ENCODE results near the gene FANCL.
"Not testable (repeated sequence)": the region's sequence is repeated elsewhere in the genome, so short reads cannot be mapped to it uniquely, and the experiment has no call there.

The FANCL gene

DNA sequence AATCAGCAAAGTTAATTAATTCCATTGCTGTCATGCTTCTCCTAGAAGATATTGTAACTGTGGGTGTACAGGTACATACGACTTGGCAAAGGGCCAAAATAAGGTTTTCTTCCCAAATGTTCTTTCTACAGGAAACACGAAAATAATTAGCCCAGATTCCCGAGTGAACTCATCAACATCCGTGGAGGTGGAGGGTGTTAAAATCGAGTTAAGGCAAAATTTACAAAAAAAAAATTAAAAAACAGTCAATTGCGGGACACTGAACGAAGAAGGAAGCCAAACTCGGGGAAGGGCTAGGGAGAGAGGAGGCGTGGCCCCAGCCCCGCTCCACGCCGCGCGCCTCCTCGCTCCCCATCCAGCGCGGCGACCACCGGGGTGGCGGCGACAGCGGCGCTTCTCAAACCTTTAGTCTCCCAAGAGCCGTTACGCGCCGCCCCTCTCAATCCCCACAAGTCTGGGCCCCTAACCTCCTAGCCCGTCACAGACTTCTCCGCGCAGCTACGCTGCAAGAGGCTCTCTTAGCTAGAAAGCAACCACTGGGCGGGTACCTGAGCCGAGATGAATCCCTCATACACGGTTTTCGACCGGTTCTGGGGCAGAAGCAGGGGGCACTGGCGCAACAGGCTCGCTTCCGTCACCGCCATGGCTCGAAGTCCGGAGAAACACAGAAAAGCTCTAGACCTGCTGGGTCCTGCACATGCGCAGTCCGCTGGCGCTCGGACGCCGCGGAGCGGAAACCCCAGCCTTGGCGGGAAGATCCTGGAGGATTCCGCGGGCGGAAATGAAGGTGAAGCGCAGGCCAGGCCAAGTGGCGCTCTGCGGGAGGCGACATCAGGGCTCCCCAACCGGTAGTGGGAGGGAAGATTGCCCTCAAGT lies at the start of gene FANCL:
Gene FANCL (minus strand): TSS at position 656 of the 876 bp plus-strand sequence. CDS start 12 bp downstream, at position 644.
- DNase-seq, result peak; percentile 94

DNA sequence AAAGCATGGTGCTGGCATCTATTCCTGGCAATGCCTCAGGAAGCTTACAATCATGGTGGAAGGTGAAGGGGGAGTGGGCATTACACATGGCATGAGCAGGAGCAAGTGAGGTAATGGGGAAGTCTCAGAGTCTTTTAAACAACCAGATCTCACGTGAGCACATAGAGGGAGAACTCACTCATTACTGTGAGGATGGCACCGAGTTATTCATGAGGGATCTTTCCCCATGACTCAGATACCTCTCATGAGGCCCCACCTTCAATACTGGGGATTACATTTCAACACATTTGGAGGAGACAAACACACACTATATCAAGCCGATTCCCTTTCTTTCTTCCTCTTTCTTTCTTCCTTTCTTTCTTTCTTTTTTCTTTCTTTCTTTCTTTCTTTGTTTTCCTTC lies 47.9 kb upstream of the FANCL start:
- DNase-seq, result no peak

DNA sequence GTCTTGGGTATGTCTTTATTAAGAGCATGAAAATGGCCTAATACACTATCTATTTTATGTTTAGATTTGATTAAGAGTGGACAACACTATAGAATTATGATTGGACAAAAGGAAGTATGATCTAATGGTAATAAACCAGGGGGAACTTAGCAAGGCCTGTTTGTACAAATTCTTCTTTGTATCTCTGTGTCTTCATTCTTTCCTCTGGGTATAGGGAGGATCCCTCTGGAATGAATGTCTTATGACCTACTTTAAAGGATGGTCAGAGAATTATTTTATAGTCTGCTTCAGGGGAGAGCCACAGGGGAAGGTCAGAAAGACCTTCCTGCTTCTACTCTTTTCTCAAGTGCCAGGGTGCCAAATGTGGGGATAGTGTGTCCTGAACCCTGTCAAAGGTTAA lies 42.8 kb upstream of the FANCL start:
- DNase-seq, result no peak

DNA sequence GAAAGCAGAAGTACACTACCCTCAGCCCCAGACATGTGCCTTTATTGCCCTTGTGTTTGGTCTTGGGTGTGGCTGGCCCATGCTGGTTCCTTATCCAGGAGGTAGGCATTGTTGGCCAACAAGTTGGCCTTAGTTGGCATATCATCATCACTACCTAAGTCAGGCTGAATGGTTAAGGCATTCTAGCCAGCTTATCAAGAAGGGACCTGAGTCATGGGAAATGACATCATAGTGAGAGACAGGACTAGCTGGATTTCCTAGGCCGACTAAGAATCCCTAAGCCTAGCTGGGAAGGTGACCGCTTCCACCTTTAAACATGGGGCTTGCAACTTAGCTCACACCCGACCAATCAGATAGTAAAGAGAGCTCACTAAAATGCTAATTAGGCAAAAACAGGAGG lies 34.0 kb upstream of the FANCL start:
- not testable (repeated sequence) for DNase-seq

DNA sequence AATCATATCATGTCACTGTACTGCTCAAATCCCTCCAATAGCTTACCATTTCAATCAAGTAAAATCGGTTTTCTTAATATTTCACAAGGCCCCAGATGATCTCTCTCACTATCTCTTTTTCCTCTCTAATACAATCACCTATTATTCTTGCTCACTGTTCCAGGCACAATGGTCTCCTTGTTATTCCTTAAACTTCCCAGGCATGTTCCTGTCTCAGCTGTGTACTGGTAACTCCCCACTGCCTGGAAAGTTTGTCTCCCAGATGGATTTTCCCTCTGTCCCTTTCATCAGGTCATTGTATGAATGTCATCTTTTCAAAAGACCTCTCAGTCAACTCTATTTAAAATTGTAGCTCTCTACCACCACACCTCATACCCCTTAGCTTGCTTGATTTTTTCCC lies 30.7 kb upstream of the FANCL start:
- no peak for DNase-seq

DNA sequence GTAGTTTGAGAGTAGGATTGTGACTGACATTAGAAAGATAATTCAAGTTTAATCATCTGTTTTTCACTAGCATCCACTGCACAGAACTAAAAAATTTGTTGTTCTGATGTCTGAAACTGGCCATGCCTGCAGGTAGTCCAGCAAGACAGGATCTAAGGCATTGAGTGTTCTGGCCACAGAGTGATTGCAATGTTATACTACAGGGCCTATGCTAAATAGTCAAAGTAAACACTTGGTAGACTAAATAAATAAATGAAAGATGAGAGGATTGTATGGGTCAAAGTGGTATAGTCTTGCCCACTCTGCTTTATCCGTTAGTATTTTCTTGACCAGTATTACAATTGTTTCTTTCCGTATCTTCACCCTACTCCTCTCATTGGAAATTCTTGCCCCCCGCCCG lies 27.6 kb upstream of the FANCL start:
- no peak for DNase-seq

DNA sequence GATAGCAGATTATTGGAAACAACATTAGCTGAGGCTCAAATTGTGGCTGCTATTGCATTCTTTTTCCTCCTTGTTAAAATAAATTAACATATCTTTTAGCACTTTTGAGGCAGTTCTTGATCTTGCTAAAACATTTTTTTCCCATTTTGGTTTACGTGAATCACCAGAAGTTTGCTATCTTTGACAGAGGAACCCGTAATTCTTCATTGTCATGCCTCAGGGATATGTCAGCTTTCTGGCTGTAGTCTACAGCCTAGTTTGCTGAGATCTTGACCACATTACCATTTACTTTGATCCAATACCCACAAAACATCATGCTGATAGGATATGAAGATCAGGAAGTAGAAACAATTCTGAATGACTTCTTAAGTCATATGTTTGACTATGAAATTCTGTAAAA lies 25.1 kb upstream of the FANCL start:
- DNase-seq, result no peak

DNA sequence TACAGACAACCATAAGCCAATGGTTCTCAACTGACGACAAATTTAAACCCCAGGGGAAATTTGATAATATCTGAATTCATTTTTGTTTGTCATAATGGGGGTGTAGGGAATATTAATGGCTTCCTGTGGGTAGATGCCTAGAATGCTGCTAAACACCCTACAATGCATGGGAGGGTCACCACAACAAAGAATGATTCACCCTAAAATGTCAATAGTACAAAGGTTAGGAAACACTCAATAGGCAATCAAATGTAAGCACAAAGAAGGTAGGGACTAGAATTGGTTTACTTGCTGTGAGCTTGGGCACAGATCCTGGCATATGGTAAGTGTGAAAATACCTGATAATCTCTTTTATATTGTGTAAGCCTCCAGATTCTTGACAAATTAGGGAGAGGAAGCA lies 20.1 kb upstream of the FANCL start:
- DNase-seq, result no peak

DNA sequence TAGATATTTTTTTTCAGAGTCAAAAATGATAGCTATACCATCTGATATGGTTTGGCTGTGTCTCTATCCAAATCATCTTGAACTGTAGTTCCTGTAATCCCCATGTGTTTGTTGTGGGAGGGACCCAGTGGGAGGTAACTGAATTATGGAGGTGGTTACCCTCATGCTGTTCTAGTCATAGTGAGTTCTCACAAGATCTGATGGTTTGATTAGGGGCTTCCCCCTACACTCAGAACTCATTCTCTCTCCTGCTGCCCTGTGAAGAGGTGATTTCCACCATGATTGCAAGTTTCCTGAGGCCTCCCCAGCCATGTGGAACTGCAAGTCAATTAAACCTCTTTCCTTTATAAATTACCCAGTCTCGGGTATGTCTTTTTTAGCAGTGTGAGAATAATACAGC lies 17.3 kb upstream of the FANCL start:
- DNase-seq, result not testable (repeated sequence)

DNA sequence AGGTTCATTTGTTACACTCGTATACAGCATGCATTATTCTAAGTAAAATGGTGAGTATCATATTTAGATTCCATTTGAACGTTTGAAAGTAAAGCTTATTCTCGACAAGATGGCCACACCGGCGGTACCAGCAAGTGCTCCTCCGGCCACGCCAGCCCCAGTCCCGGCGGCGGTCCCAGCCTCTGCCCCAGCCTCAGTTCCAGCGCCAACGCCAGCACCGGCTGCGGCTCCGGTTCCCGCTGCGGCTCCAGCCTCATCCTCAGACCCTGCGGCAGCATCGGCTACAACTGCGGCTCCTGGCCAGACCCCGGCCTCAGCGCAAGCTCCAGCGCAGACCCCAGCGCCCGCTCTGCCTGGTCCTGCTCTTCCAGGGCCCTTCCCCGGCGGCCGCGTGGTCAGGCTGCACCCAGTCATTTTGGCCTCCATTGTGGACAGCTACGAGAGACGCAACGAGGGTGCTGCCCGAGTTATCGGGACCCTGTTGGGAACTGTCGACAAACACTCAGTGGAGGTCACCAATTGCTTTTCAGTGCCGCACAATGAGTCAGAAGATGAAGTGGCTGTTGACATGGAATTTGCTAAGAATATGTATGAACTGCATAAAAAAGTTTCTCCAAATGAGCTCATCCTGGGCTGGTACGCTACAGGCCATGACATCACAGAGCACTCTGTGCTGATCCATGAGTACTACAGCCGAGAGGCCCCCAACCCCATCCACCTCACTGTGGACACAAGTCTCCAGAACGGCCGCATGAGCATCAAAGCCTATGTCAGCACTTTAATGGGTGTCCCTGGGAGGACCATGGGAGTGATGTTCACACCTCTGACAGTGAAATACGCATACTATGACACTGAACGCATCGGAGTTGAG lies 10.4 kb upstream of the FANCL start:
- not testable (repeated sequence) for DNase-seq

DNA sequence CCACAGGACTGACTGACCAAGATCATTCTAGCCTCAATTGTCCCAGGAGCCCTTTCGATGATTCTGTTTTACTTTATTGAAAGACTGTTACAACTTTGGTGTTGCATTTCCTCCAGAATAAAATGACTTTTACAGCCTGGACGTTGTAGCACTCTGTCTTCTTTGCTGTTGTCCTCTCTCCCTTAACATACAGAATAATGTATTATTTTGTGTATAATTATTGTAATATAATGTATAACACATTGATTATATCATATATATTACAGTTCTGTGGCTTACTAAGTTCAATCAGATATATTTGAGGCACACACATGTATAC lies 380 bp upstream of the FANCL start:
- DNase-seq, result no peak

DNA sequence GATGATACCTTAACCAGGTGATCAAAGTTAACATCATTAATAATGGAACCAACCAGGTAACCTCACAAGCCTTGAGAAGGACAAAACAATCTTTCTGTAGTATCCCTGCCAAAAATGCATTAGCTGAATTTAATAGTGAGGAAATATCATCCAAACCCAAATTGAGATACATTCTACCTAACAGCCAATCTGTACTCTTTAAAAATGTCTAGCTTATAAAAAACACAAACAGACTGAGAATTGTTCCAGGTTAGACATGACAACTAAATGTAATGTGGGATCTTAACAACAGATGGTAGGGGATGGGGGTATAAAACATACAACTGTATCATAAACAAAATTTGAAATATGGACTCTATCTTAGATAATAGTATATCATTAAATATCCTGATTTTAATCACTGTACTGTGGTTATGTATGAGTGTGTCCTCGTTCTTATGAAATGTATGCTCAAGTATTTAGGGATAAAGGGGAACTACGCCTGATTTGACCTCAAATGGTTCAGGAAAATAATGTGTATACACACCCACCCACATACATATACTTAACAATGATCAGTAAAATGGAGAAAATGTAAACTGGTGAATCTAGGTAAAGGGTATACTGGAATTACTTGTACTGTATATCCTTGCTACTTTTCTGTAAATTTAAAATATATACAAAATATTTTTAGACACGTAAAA lies 1.7 kb downstream of the FANCL start:
- no peak for DNase-seq

DNA sequence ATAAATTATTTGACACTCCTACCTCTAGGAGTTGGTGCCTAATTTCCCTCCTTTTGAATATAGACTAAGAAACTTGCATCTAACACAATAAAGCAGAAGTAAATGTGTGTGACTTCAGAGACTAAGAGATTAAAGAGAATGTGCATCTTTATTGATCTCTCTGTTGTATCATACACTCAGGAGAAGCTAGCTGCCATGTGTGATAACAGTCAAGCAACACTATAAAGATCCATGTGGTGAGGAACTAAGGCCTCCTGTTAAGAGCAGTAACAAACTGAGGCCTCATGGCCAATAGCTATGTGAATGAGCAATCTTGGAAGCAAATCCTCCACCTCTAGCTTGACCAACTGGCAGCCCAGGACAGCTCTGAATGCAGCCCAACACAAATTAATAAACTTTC lies 3.4 kb downstream of the FANCL start:
- no peak for DNase-seq

DNA sequence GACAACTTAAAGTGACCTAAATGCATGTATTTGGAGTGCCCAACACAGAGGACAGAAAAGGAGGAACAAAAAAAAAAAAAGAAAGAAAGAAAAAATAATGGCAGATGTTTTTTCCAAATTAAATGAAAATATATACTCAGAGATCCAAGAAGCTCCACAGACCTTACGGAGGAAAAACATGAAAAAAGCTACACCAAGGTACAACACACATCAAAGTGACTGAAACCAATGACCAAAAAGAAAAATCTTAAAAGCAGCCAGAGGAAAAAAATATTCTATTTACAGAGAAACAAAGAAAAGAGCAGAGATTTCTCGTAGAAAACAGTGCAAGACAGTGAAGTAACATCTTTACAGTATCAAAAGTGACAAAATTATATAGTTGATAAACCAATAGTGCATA lies 5.1 kb downstream of the FANCL start:
- DNase-seq, result no peak

DNA sequence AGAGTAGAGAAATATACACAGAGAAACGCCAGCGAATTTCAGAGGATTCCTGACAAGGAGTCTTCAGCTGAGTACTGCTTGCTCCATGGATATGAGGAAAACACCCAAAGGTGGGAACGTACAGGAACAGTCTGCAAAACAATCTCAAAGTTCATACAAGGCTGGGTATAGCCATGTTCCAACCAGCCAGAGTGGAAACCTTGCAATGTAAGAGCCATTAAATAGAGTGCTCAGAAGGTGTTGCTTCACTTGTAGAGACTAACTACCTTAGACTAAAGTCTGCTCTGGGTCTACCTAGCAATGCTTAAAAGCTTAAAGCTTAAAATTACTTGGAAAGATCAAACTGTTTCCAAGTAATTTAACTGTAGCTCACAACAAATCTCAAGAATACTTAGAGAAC lies 6.0 kb downstream of the FANCL start:
- DNase-seq, result no peak

DNA sequence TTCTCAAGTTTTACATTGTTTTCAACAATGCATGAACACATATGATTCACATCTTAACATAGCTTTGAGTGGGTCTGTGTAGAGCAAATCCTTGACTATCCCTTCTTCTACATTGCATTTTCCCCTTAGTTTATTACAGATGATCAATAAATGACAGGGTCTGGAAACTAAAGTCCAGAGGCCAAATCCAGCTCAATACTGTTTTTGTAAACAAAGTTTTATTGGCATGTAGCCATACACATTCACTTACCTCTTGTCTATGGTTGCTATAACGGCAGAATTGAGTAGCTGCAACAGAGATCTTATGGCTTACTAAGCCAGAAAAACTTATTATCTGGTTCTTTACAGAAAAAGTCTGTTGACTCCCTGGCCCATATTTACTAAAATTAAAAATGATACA lies 12.8 kb downstream of the FANCL start:
- no peak for DNase-seq

DNA sequence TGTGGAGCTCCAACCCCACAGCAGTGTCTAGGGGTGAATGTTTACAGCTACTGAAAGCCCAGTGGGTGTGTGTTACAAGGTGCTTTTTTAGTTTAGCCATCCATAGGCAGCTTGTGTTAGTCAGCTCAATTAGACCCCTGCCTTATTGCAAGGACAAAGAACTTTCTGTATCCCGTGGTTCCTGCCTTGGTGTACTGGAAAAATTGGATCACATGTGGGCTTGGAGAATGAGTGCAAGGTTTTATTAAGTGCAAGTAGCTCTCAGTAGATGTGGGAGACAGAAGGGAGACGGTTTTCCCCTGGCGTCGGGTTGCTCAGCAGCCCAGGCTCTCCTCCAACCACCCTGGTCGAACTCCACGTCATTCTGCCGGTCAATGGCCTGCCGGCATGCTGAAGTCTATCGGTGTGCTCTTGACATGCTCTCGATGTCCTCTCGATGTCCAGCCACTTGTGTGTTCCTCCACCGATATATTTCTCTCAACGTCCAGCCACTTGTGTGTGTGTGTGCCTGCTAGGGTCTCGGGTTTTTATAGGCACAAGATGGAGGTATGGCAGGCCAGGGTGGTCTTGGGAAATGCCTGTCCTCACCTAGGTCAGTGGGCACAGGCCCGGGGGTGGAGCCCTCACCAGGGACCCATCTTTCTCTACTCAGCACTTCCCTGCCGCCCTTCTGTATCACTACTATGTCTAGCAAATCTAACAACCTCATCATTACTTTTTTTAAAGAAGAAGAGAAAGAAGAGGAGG lies 13.8 kb downstream of the FANCL start:
- DNase-seq, result no peak

DNA sequence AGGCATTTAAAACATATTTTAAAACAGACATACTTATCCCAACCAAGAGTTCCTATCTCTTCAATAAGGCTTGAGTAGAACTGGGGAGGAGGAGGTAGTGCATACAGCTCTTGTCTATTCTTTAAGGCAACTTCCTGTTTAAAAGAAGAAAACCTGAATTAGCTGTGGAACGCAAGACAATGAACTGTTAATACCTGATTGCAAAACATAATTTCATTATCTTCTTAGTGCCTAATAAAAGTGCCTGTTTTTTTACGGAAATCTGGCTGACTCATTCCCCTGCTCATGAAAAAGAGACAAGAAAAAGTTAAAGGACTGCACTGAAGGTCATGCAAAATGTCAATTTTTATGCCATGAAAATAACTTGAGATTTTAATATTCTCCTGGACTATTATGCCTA lies 19.2 kb downstream of the FANCL start:
- no peak for DNase-seq

DNA sequence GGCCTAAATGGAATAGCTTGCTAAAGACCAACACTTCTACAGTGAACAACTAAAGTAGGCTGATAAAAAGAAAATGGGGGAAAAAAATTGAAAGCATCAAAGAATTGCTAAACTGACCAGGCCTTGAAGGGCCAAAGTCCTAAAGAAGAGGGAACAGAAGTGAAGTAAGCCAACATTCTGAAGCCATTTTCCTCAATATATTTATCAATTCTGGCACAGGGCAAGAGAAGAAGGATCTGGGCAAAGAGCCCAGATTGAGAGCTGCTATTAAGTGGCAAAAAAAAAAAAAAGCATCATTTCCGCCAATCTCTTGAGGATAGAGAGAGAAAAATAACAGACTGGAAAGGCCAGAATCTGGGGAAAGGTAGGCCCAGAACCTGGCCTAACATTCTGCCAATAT lies 25.7 kb downstream of the FANCL start:
- no peak for DNase-seq

DNA sequence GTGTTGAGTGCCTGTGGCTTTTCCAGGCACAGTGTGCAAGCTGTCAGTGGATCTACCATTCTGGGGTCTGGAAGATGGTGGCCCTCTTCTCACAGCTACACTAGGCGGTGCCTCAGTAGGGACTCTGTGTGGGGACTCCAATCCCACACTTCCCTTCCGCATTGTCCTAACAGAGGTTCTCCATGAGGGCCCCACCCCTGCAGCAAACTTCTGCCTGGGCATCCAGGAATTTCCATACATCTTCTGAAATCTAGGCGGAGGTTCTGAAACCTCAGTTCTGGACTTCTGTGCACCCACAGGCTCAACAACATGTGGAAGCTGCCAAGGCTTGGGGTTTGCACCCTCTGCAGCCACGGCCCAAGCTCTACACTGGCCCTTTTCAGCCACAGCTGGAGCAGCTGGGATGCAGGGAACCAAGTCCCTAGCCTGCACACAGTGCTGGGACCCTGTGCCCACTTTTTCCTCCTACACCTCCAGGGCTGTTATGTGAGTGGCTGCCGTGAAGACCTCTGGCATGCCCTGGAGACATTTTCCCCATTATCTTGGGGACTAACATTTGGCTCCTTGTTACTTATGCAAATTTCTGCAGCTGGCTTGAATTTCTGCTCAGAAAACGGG lies 30.1 kb downstream of the FANCL start:
- DNase-seq, result not testable (repeated sequence)

DNA sequence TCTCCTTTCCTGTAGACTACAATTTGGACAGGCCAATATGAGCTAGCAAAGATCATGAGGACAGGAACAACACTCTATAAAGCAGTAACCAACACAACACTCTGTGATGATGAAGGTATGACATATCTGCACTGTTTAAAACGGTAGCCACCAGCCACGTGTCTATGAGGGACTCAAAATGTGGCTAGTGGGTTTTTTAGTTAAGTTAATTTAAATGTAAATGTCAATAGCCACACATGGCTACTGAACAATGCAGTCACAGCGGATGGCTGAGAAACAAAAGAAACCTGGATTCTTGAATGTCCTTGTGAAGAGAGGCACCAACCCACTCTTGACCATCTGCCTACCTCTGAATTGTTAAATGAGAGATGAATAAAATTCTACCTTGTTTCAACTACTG lies 33.9 kb downstream of the FANCL start:
- no peak for DNase-seq

DNA sequence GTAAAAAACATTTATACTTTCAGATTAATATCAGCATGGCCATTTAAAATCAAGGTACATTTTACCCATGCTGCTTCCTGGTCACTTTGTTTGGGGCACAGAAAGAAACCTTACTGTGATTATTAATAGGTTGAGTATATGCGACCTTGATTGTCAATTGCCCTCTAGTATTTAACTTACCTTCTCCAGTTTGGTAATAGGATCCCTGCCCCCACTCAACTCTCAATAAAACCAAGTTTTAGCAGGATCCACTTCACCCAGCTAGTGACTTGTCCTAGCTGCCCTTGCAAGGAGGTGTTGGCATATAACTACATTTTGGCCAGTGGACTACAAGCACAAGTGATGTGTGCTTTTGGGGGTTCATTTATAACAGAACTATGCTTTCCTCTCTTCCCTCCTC lies 34.3 kb downstream of the FANCL start:
- DNase-seq, result no peak
